Sigmoid colon (tissue), 4 donors: Measurements from ENCODE around the gene OR52N4.

Experiments
- CTCF ChIP-seq, 4 experiments: fragments of 450-650 bp in 3 of 4; fragments of 200-600 bp in 1 of 4; IDR thresholded peaks; one replicate each; pipeline ENCODE4 v1.5.1; 2016 to 2019; ENCODE audit warnings: antibody characterized with exemption in 4 of 4, mild to moderate bottlenecking in 3 of 4, moderate library complexity in 2 of 4
- EP300 ChIP-seq, 4 donors: sonication (generic); formaldehyde crosslinking; IDR thresholded peaks; one replicate each; pipeline ENCODE4 v1.6.1; 2017; ENCODE audit warnings: antibody characterized with exemption in 4 of 4
- POLR2A ChIP-seq, 2 donors: fragments of 450-650 bp; IDR thresholded peaks; one replicate each; pipeline ENCODE4 v1.6.1; 2016; ENCODE audit warnings: antibody characterized with exemption in 2 of 2, mild to moderate bottlenecking in 2 of 2, moderate library complexity in 2 of 2
- POLR2AphosphoS5 ChIP-seq, 4 donors: sonication (generic); formaldehyde crosslinking; IDR thresholded peaks; one replicate each; pipeline ENCODE4 v1.6.1; 2017; ENCODE audit warnings: antibody characterized with exemption in 4 of 4

DNA sequence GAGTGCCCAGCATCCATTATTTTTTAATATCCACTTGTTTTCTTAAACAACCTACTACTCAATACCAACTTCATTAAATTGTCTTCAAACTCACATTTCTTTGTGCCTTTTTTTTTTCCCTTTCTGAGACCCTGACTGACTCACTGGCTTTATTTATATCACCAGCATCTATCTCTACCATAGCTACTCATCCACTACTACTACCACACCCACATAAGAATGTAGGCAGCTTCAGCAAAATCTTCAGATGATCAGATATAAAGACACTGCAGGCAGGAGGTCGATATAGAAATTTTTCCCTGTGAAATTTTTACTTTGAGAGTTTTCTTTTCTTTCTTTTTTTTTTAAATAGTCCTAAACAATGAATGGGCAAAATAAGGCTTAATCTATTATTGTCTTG, 15.6 kb upstream of the OR52N4 start:
- TF ChIP-seq CTCF (IDR thresholded peaks at IDR 0.05) = no peak
- no peak for TF ChIP-seq POLR2A (IDR thresholded peaks at IDR 0.05)
- no peak for TF ChIP-seq POLR2AphosphoS5 (IDR thresholded peaks at IDR 0.05)
- TF ChIP-seq EP300 (IDR thresholded peaks at IDR 0.05) = no peak
